GM10847 (cell line): ENCODE data around the gene GRIK3.

Experiments used
- POLR2A ChIP-seq: IDR thresholded peaks from 2 replicates; pipeline ENCODE4 v1.6.1; 2011; ENCODE audit not compliant: insufficient read length; ENCODE audit errors: extremely low read depth

Gene GRIK3

DNA sequence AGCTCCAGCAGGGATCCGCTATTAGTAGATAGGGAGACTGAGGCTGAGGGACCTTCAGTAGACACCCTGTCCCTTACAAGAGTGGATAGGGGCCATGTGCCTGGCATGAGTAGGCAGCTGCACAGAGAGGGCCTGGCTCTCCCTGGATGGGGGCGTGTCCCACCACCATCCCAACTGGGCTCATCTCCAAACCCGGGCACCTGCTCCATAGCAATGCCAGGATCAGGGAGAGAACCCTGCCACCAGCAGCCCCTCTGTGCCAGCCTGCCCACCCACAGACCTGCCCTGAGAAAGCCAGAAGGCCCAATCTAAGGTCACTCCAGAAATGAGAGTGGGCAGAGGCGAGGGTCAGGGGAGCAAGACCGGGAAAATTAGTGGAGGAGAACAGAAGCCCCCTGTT lies 121.3 kb downstream of the GRIK3 start:
- TF ChIP-seq POLR2A: no peak

- no peak for TF ChIP-seq POLR2A
Observed at GRCh38 chr1:36912365-36912865, 121.9 kb downstream of the GRIK3 start.

DNA sequence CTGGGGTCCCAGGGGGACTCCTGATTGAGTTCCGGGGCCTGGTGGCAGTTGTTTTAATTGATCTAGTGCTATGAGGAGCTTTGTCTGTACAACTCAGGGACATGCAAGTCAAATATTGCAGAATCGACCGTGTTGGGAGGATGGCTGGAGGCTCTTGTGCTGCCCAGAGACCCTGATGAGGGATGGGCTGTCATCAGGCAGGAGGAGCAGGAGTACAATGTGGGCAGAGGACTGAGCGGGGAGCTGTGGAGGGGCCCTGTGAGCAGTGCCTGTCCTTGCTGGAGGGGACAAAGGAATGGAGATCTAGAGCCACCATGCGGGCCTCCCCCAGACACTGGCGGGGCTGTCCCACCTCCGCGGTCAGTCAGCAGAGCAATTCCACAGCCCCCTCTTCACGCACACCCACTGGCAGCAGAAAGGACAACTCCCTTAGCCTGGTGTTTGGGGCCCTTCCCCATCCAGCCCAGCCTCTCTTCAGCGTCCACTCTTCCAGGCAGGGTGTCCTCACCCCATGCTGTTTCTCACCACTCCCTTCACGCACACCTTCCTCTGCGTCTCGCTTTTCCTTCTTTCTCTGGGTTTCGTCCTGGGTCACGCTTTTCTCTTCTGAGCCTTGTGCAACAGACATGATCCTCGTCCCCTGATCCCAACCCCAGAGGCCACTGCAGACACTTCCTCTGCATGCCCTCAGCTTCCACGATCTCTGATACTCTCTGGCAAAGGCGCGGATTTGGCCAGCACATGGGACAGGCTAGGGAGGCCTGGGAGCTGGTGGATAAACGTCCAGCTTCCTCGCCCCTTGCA lies 122.6 kb downstream of the GRIK3 start:
- TF ChIP-seq POLR2A: no peak

DNA sequence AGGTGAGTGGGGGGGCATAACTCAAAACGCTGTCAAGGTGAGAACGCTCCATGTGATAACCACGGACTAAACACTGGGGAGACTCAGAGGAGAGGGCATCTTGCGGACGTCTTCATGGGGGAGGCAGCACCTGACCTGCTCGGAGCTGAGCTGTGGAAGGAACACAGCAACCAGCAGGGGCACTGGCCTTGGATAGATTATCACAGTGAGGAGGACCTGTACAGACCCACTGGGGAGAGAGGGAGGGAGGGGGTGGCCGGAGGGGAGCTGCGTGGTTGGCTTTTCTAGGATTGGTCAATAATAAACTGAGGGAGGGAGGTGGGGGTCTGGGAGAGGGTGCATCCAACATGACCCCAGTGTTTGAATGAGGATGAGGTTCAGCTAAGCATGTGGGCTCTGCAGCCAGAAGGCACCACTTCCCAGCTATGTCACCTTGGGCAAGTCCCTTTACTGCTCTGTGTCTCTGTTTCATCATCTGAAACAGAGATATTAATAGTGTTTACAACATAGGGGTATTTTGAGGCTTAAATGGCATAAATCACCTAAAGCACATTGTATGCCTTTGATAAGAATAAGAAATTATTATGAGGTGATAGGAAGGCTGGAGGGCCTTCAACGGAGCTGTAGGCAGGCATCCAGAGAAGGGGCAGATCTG lies 123.3 kb downstream of the GRIK3 start:
- no peak for TF ChIP-seq POLR2A

DNA sequence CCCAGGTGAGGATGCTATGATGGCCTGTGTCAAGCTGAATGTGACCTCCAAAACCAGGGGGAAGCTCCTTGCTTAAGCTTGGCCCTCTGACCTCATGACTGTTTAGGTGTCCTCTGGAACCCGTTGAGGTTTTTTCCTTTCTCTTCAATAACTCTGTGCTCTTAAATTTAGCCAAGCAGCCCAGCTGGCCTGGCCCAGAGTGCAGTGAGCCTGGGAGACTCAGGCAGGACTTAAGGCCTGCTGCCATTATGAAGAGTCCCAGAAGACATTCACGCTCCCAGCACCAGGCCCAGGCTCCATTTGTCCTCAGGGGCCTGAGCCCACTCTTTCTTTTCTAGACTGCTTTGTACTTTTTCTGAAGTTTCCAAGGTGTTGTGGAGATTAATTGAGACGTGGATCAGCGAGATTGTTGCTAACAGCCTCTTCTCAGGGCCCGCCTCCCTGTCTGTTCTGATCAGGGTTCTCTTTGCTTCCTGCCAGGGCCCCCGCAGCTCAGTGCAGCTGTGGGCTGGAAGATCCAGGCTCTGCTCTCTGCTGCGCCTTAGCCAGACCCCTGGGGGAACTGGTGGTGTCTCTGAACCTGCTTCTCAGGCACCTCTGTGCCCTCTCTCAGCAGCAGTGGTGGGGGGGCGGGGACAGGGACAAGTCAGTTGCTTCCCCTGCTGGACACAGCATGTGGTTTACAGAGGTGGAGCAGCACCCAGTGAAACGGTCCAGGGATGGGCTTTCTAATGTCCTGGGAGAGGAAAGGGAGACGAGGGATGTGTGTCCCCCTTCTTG lies 124.2 kb downstream of the GRIK3 start:
- TF ChIP-seq POLR2A: no peak

DNA sequence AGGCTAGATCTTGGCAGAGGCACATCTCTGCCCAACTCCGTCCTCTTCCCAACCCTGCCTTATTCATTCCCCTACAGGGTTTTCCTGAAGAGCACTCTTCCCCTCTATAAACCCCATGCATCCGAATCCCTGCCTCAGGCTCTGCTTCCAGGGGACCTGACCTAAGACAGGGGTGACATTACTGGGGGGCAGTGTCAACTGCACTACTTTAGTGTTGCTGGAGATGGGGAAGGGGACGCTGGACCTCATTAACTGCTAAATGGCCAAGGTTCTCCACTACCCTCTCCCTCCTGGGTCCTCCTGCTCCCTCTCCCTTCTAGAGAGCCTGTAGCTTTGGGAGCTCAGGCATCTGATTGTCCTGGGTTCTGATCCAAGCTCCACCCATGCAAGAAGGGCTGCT lies 126.2 kb downstream of the GRIK3 start:
- no peak for TF ChIP-seq POLR2A

GRCh38 chr1:36906555-36906954 lies 127.8 kb downstream of the GRIK3 start:
- no peak for TF ChIP-seq POLR2A

GRCh38 chr1:36905941-36906340 lies 128.4 kb downstream of the GRIK3 start:
- no peak for TF ChIP-seq POLR2A

- TF ChIP-seq POLR2A: no peak
Observed at GRCh38 chr1:36900128-36900527, 134.2 kb downstream of the GRIK3 start.

DNA sequence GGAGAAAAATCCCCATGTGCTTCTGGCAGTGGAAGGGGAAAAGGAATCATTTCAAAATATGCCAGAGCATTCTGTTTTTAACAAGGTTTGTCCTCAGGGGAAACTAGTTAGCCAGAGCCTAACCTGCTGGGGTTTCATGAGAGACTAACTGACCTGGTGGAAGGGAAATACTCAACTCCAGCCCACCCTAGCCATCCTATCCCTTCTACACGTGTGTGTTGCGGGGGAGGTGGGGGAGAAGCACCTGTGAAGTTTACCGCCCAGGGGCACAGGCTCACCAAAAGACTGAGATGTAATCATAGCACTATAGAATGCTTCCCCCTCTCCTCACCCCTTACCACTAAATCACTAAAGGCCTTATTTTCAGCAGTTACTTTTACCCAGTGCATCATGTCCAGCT lies 139.5 kb downstream of the GRIK3 start:
- no peak for TF ChIP-seq POLR2A

DNA sequence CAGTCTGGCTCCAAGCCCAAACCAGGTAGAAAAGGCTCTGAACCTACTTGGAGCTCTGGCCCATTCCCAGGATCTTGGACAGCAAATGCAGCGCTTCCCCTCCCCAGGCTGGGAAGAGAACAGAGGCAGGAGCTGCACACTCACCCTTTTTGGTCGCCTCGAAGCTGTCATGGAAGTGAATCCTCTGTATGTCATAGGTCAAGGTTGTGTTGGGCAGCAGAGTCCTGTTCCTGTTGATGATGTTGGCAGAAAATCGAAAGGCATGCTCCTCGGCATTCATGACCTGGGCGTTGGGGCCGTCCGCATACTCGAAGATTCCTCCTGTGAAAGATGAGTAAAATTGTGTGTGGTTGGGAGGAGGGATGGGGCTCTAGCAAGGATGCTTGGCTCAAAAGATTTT lies 143.5 kb downstream of the GRIK3 start:
- no peak for TF ChIP-seq POLR2A

DNA sequence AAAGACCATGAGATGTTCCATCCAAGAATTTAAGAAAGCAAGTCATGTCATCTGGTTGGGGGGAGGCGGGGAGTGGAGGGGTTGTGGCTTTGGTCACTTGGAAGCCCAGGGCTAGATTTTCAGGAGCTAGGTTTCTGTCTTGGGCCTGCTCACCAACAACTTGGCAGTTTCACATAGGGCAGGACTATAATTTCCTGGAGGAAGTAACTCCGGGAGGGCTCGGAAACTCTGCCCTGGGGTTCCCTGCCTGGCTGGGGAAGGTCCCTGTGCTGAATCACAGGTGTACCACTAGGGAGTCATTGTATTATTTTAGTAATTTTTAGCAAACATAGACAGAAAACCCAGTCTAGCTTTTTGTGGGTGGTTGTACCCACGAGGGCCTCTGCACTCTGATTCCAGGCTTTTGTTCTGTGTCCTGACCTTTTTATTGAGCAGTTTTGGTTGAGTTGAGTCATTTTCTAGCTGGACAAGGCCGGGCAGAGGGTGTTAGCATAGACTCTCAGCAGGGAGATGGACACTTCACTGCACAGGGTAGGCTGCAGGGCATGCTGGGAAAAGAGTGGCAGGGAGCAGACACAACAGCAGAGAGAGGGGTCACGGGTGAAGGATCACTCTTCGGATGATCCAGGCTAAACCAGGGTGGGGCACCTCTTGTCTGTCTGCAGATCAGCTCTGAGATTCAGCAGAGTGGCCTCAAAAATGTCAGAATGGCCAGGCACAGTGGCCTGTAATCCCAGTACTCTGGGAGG lies 144.7 kb downstream of the GRIK3 start:
- TF ChIP-seq POLR2A: no peak

DNA sequence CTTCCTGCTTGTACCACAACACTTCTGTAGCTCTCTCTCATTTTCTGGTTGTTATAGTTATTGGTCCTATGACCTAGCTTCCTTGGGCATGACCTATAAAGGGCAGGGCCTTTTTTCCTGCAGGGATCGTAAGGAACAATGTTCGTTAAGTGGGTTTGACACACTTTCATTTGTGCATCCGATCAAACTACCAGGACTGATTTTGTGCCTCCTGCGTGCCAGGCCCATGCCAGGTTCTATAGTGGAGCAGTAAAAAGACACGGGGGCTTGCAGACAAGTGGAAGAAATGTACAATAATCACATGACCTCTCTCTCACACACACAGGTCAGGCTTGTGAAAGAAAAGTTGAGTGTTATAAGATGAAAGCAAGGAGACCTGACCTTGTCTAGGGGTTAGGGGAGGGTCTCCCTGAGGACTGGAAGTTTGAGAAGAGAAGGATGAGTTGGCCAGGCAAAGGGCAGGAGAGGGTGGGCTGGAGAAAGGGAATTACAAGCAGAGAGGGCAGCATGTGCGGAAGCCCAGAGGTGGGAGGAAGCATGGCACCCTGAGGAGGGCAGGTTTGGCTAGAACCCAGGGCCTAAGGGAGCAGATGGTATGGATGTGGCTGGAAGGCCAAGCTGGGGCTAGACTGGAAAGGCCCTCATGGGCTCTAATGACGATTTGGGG lies 145.4 kb downstream of the GRIK3 start:
- TF ChIP-seq POLR2A: no peak

- no peak for TF ChIP-seq POLR2A
Observed at GRCh38 chr1:36885540-36886357, 148.6 kb downstream of the GRIK3 start.
